Prostate gland (tissue), 2 donors: ENCODE results near the gene FBRSL1.

Experiments
- CTCF ChIP-seq, 4 experiments: fragments of 200-600 bp in 2 of 4; fragments of 450-650 bp in 2 of 4; sonication (generic) in 2 of 4; IDR thresholded peaks; 1 replicate in 3 of 4; 2 replicates in 1 of 4; pipeline ENCODE4 v1.5.1; 2016 to 2019; ENCODE audit warnings: antibody characterized with exemption in 4 of 4, mild to moderate bottlenecking in 2 of 4, moderate library complexity in 2 of 4
- POLR2AphosphoS5 ChIP-seq: sonication (generic); formaldehyde crosslinking; IDR thresholded peaks from one replicate; pipeline ENCODE4 v1.6.1; 2017; ENCODE audit warnings: antibody characterized with exemption

GRCh38 chr12:132484183-132484890 lies 5.6 kb upstream of the FBRSL1 start:
- TF ChIP-seq CTCF (IDR thresholded peaks at IDR 0.05) (no peak), POLR2AphosphoS5 (no peak)
